Common myeloid progenitor, CD34-positive (primary cell): Measurements from ENCODE around the gene ADAMTSL5.

Experiments
- CTCF ChIA-PET: fragments of 350-600 bp; sonication (Branson Sonifier 250); formaldehyde crosslinking; loops from one replicate; lab custom pipeline; 2021; ENCODE audit warnings: antibody characterized with exemption; lab: Charles Lee
- POLR2A ChIA-PET: fragments of 350-600 bp; sonication (Branson Sonifier 250); formaldehyde crosslinking; loops from one replicate; lab custom pipeline; 2021; ENCODE audit warnings: antibody characterized with exemption; lab: Charles Lee
- DNase-seq, 3 donors: peaks; one replicate each; pipeline versions ENCODE4 v3.0.0 to v3.0.0-alpha.2; 2013
- H3K27ac ChIP-seq, 2 experiments: 1 replicate in 1 of 2; 2 replicates in 1 of 2; pipeline ENCODE4 v1.7.0; 2013; ENCODE audit warnings: inconsistent platforms in 2 of 2, low read length in 2 of 2, mild to moderate bottlenecking in 2 of 2, low read depth in 1 of 2, moderate library complexity in 1 of 2; ENCODE audit not compliant: severe bottlenecking in 2 of 2, insufficient read depth in 1 of 2, poor library complexity in 1 of 2
- H3K27me3 ChIP-seq, 5 experiments: replicated peaks in 2 of 5; 1 replicate in 3 of 5; 2 replicates in 2 of 5; pipeline versions ENCODE4 v1.6.1 to v1.7.0; 2013; ENCODE audit warnings: low read length in 4 of 5, mild to moderate bottlenecking in 2 of 5, moderate library complexity in 2 of 5, inconsistent platforms in 1 of 5; ENCODE audit not compliant: insufficient read depth in 5 of 5, control insufficient read depth in 4 of 5
- H3K36me3 ChIP-seq, 4 experiments: 1 replicate in 2 of 4; 2 replicates in 2 of 4; pipeline versions ENCODE4 v1.6.1 to v1.7.0; 2013; ENCODE audit warnings: low read length in 3 of 4, control low read depth in 1 of 4, mild to moderate bottlenecking in 1 of 4; ENCODE audit not compliant: control insufficient read depth in 4 of 4, insufficient read depth in 4 of 4
- H3K4me1 ChIP-seq, 4 experiments: 1 replicate in 3 of 4; 2 replicates in 1 of 4; pipeline versions ENCODE4 v1.6.1 to v1.7.1; 2013; ENCODE audit warnings: low read length in 3 of 4, mild to moderate bottlenecking in 3 of 4, control low read depth in 1 of 4, inconsistent platforms in 1 of 4, moderate library complexity in 1 of 4; ENCODE audit not compliant: control insufficient read depth in 4 of 4, insufficient read depth in 4 of 4; ENCODE audit errors: control extremely low read depth in 1 of 4
- H3K4me3 ChIP-seq, 7 experiments: 1 replicate in 4 of 7; 2 replicates in 3 of 7; pipeline versions ENCODE4 v1.5.1 to v1.7.0; 2013; ENCODE audit warnings: mild to moderate bottlenecking in 7 of 7, low read length in 6 of 7, moderate library complexity in 6 of 7, inconsistent platforms in 2 of 7, low read depth in 2 of 7, control low read depth in 1 of 7; ENCODE audit not compliant: insufficient read depth in 4 of 7, control insufficient read depth in 1 of 7; ENCODE audit errors: extremely low read depth in 1 of 7
- H3K9me3 ChIP-seq, 5 experiments: 1 replicate in 4 of 5; 2 replicates in 1 of 5; pipeline versions ENCODE4 v1.6.1 to v1.7.1; 2013; ENCODE audit warnings: low read length in 4 of 5, mild to moderate bottlenecking in 2 of 5, inconsistent platforms in 1 of 5, low read depth in 1 of 5, moderate library complexity in 1 of 5; ENCODE audit not compliant: control insufficient read depth in 4 of 5, insufficient read depth in 2 of 5; ENCODE audit errors: control extremely low read depth in 1 of 5
- WGBS: methylation state at CpG from one replicate; pipeline ENCODE4 v1.1.5; 2013; ENCODE audit not compliant: insufficient coverage; 5-methylcytosine and 5-hydroxymethylcytosine counted together

The ADAMTSL5 gene

DNA sequence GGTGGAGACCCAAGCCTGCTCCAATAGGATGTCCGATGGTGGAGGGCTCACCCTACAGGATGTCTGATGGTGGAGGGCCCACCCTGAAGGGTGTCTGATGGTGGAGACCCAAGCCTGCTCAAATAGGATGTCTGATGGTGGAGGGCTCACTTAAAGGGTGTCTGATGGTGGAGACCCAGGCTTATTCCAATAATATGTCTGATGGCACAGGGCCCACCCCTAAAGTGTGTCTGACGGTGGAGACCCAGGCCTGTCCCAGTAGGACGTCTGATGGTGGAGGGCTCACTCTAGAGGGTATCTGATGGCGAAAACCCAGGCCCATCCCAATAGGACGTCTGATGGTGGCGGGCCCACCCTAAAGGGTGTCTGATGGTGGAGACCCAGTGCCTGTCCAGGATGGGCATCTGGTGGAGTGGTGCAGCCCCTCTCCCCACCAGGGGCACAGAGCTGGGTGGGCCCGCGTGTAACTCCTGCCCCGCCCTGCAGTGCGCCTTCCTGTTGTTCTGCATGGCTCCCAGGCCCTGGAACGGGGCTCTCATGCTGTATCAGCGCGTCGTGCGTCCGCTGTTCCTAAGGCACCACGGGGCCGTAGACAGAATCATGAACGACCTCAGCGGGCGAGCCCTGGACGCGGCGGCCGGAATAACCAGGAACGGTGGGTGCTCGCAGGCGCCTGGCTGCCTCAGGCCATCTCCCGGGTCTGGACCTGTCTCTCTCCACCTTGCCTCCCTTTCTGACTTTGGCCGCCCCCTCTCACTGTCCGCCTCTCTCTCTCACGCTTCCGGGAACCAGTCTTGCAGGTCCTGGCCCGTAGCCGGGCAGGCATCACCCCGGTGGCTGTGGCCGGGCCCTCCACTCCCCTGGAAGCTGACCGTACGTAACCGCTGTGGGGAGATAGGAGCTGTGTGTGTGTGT is 16.8 kb downstream of the ADAMTSL5 start:
- Histone ChIP-seq H3K36me3 (no peaks in the 10 kb centered on the region), H3K27me3 (peaks cover 0 to 11% (median 8%) of the 10 kb centered on the region in 5 experiments), H3K4me1 (peaks cover 0 to 7% (median 7%) of the 10 kb centered on the region in 4 experiments), H3K4me3 (no peak overlapping the region), H3K9me3 (no peaks in the 10 kb centered on the region), H3K27ac (no peak overlapping the region)
- CTCF ChIA-PET: no interaction called here
- POLR2A ChIA-PET: interaction anchor here (0.6 to 0.7 kb wide), 2 partner anchors 23 to 148 kb away, joined by 3 read pairs; no protein-coding TSS in a partner anchor
- 91% methylated on average over 39 of the region's 40 CpGs for WGBS
- no peak for DNase-seq

- CTCF ChIA-PET: interaction anchor here (1.6 kb wide), 1 partner anchor 14 kb away, joined by 4 read pairs; no protein-coding TSS in a partner anchor
- POLR2A ChIA-PET: interaction anchor here (0.6 to 0.7 kb wide), 2 partner anchors 22 to 148 kb away, joined by 3 read pairs; no protein-coding TSS in a partner anchor
- no peak for DNase-seq
- Histone ChIP-seq H3K9me3 (no peaks in the 10 kb centered on the region), H3K36me3 (no peaks in the 10 kb centered on the region), H3K4me1 (peaks cover 0 to 12% (median 9%) of the 10 kb centered on the region in 4 experiments), H3K27ac (no peak overlapping the region), H3K27me3 (peaks cover 0 to 11% (median 8%) of the 10 kb centered on the region in 5 experiments), H3K4me3 (no peak overlapping the region)
- 87% methylated on average over 37 of the region's 37 CpGs for WGBS
These were observed 17.6 kb downstream of the ADAMTSL5 start for GRCh38 chr19:1495051-1495798.

GRCh38 chr19:1494115-1494815 is 18.6 kb downstream of the ADAMTSL5 start:
- POLR2A ChIA-PET: no interaction called here
- H3K36me3 ChIP-seq: no peaks in the 10 kb centered on the region
- H3K9me3 ChIP-seq: no peaks in the 10 kb centered on the region
- no peak overlapping the region for H3K27ac ChIP-seq
- DNase-seq: no peak
- WGBS: 81% methylated on average over 13 of the region's 15 CpGs
- no peak overlapping the region for H3K4me3 ChIP-seq
- peaks cover 0 to 11% (median 8%) of the 10 kb centered on the region in 5 experiments for H3K27me3 ChIP-seq
- CTCF ChIA-PET: interaction anchor here (1.6 to 1.7 kb wide), 2 partner anchors 15 to 28 kb away, joined by 4 to 5 read pairs; no protein-coding TSS in a partner anchor
- H3K4me1 ChIP-seq: peaks cover 0 to 21% (median 19%) of the 10 kb centered on the region in 4 experiments

GRCh38 chr19:1492474-1493006 is 20.3 kb downstream of the ADAMTSL5 start:
- ChIA-PET CTCF (interaction anchor here (1.7 kb wide), 1 partner anchor 27 kb away, joined by 5 read pairs; no protein-coding TSS in a partner anchor), POLR2A (no interaction called here)
- Histone ChIP-seq H3K36me3 (no peaks in the 10 kb centered on the region), H3K27me3 (peaks cover 0 to 11% (median 8%) of the 10 kb centered on the region in 5 experiments), H3K4me1 (peaks cover 0 to 31% (median 22%) of the 10 kb centered on the region in 4 experiments), H3K9me3 (no peaks in the 10 kb centered on the region), H3K4me3 (no peak overlapping the region), H3K27ac (no peak overlapping the region)
- WGBS: 89% methylated on average over 8 of the region's 10 CpGs
- DNase-seq: no peak

GRCh38 chr19:1491849-1492170 is 21.0 kb downstream of the ADAMTSL5 start:
- no peak for DNase-seq
- Histone ChIP-seq H3K36me3 (no peaks in the 10 kb centered on the region), H3K27me3 (peaks cover 0 to 11% (median 8%) of the 10 kb centered on the region in 5 experiments), H3K4me1 (peaks cover 0 to 31% (median 22%) of the 10 kb centered on the region in 4 experiments), H3K9me3 (no peaks in the 10 kb centered on the region), H3K27ac (peak overlapping the region in 1 of 2 experiments; percentile 34), H3K4me3 (peak overlapping the region in 2 of 7 experiments; percentile 69)
- CTCF ChIA-PET: no interaction called here
- 58% methylated on average over 10 of the region's 12 CpGs for WGBS
- POLR2A ChIA-PET: no interaction called here

DNA sequence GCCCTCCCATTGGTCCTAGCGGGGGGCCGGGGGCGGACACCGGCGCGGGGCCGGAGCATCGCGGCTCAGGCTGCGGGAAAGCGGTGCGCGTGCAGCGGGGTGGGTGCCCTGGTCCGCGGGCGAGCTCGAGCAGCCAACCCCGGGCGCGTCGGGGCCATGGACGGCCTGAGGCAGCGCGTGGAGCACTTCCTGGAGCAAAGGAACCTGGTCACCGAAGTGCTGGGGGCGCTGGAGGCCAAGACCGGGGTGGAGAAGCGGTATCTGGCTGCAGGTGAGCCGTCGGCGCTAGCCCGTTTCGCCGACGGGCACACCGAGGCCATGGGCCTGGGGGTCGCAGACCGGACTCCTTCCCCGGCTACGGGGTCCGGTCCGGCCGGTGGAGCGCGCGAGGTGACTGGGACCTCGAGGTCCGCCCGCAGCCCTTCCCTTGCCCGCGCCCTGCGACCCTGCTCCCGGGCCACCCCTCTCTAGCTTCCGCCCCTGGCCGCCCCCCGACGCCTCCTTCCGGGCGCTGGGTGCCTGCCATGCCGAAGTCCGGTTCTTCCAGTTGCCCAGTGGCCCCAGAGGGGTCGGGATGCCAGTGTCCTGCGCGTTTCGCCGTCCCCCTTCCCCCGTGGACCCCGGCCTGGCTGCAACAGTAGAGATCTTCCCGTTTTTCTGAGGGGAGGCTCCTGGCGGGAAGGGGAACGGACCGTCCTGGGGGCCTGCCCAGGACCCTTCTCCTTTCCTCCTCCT is 21.5 kb downstream of the ADAMTSL5 start, which contains the start of gene REEP6:
Gene REEP6 (plus strand): TSS at position 68 of the 735 bp plus-strand sequence. CDS start 89 bp downstream, at position 157.
- Histone ChIP-seq H3K27me3 (peaks cover 0 to 9% (median 8%) of the 10 kb centered on the region in 5 experiments), H3K36me3 (no peaks in the 10 kb centered on the region), H3K4me3 (peak within 1 kb of the TSS; percentile 40 to 82 (median 69)), H3K4me1 (peaks cover 0 to 31% (median 22%) of the 10 kb centered on the region in 4 experiments), H3K9me3 (no peaks in the 10 kb centered on the region), H3K27ac (peak within 1 kb of the TSS in 1 of 2 experiments; percentile 75)
- CTCF ChIA-PET: no interaction called here
- POLR2A ChIA-PET: interaction anchor here (0.7 kb wide), 1 partner anchor 26 kb away, joined by 6 read pairs; no protein-coding TSS in a partner anchor
- no peak for DNase-seq
- 3% methylated on average over 61 of the region's 73 CpGs for WGBS
